ENCODE measurements around the gene PAK5. TPM values are rescaled to one million over a fixed set of nuclear protein-coding genes. Genes with fewer than 3 reads are reported as not detected.

Gene PAK5
- total and polyA plus RNA-seq, 10 donors = not detected

DNA sequence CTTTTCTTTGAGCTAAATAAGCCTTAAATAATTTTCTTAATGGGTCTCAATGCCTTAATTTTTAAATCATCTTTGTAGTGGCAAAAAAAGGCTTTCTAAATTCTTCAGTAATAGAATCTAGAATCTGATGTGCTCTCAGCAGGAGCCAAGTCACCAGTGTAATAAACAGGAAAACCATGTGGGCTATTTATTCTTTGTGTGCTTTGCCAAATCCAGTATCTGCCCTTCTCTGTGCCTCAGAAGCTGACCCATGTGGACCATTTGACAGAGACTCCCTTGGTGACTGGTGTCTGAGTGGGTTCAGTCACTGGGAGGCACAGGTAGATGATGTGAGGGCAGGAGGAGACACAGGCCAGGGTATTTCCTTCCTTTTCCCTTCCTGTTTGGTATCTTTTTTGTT, 152.9 kb downstream of the PAK5 start:
- TF ChIP-seq POLR2AphosphoS5 (IDR thresholded peaks at IDR 0.05) = no peak
- TF ChIP-seq, protein P1, sequence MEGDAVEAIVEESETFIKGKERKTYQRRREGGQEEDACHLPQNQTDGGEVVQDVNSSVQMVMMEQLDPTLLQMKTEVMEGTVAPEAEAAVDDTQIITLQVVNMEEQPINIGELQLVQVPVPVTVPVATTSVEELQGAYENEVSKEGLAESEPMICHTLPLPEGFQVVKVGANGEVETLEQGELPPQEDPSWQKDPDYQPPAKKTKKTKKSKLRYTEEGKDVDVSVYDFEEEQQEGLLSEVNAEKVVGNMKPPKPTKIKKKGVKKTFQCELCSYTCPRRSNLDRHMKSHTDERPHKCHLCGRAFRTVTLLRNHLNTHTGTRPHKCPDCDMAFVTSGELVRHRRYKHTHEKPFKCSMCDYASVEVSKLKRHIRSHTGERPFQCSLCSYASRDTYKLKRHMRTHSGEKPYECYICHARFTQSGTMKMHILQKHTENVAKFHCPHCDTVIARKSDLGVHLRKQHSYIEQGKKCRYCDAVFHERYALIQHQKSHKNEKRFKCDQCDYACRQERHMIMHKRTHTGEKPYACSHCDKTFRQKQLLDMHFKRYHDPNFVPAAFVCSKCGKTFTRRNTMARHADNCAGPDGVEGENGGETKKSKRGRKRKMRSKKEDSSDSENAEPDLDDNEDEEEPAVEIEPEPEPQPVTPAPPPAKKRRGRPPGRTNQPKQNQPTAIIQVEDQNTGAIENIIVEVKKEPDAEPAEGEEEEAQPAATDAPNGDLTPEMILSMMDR (IDR thresholded peaks at IDR 0.05 in 8 of 11, conservative IDR thresholded peaks at IDR 0.05 in 3 of 11) = no peak
- TF ChIP-seq POLR2A (IDR thresholded peaks at IDR 0.05) = no peak
- Histone ChIP-seq H3K27me3 (replicated peaks in 1 of 7) (no peaks in the 10 kb centered on the region), H3K4me3 (no peak overlapping the region), H3K9me3 (no peaks in the 10 kb centered on the region), H3K27ac (no peak overlapping the region), H3K4me1 (no peaks in the 10 kb centered on the region), H3K36me3 (no peaks in the 10 kb centered on the region)
- DNase-seq = no peak
- intact Hi-C loops (cut with DNase I; ENCODE audit: low total_unique reads) = no loop called here

DNA sequence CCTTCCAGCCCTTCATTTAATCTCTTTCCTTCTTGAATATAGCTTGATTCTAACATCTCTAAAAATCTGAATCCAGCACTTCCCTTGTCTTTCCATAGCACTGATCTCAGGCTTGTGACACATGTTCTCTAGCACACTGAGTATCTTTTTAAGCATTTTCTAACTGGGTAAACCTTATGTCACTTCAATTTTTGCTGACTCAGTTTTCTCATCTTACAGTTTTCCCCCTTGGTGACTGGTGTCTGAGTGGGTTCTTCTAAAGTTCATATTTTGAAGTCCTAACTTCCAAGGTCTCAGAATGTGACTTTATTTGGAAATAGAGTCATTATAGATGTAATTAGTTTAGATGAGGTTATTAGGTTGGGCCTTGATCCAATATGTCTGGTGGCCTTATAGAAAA, 153.9 kb downstream of the PAK5 start:
- no peaks in the 10 kb centered on the region for H3K36me3 ChIP-seq
- intact Hi-C loops (cut with DNase I; ENCODE audit: low total_unique reads) = no loop called here
- H3K27ac ChIP-seq = no peak overlapping the region
- H3K4me1 ChIP-seq = no peaks in the 10 kb centered on the region
- no peaks in the 10 kb centered on the region for H3K9me3 ChIP-seq
- no peaks in the 10 kb centered on the region for H3K27me3 ChIP-seq (replicated peaks in 1 of 7)
- H3K4me3 ChIP-seq = no peak overlapping the region
- TF ChIP-seq, protein P1 (IDR thresholded peaks at IDR 0.05 in 8 of 11, conservative IDR thresholded peaks at IDR 0.05 in 3 of 11) = no peak
- no peak for TF ChIP-seq POLR2A (IDR thresholded peaks at IDR 0.05)
- no peak for TF ChIP-seq POLR2AphosphoS5 (IDR thresholded peaks at IDR 0.05)
- DNase-seq = no peak

DNA sequence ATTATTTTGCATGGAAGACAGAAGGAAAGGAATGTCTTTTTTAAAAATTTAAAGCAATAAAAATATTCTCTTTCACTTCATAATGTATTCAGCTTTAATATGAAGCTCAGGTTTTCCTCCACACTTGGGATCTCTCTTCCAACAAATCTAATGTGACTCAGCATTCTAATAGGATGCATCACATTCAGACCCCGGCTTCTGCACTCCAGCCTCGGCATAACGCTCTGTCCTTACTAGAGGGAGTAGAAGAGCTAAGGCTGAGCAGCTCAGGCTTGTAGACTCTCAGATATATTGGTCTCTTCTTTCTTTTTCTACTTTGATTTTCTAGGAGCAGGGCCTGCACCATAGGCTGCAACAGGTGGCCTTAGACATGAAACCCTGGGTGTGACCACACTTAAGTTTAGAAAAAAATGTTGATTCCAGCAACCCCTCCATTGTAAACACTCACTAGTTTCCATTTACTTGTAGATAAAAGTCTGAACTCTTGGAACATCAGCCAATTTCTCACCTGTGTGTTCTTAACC, 161.7 kb downstream of the PAK5 start:
- WGBS, 5 donors = 78 to 94% (median 81%) methylated on average over 3 of the region's 3 CpGs
- H3K36me3 ChIP-seq = no peaks in the 10 kb centered on the region
- TF ChIP-seq POLR2AphosphoS5 (IDR thresholded peaks at IDR 0.05) (no peak), POLR2A (IDR thresholded peaks at IDR 0.05) (no peak)
- TF ChIP-seq, protein P1 (IDR thresholded peaks at IDR 0.05 in 8 of 11, conservative IDR thresholded peaks at IDR 0.05 in 3 of 11) = no peak
- intact Hi-C loops (cut with DNase I; ENCODE audit: low total_unique reads) = no loop called here
- H3K9me3 ChIP-seq = peaks cover 0 to 4% (median 0%) of the 10 kb centered on the region in 8 donors
- no peak for DNase-seq
- no peaks in the 10 kb centered on the region for H3K4me1 ChIP-seq
- H3K27me3 ChIP-seq (replicated peaks in 1 of 7) = no peaks in the 10 kb centered on the region
- no peak overlapping the region for H3K4me3 ChIP-seq
- H3K27ac ChIP-seq = no peak overlapping the region

DNA sequence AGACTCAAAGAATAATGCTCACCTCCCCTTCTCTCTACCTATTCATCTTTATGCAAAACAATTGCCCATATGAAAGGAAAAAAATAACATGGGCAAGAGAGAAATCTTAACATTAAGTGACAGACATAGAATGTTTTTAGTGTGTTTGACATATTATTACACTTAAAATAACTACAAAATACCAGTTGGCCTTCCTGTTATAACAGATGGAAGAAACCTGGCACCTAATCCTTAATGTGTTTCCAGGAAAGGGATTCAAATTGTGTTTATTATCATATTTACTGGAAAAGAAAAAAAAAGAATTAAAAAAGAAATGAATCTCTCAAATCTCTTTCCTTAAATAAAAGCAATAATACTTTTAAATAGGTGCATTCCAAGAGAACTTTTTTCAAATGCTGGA, 165.9 kb downstream of the PAK5 start:
- Histone ChIP-seq H3K4me3 (no peak overlapping the region), H3K27me3 (replicated peaks in 1 of 7) (no peaks in the 10 kb centered on the region), H3K27ac (no peak overlapping the region), H3K36me3 (no peaks in the 10 kb centered on the region), H3K4me1 (no peaks in the 10 kb centered on the region), H3K9me3 (peaks cover 0 to 4% (median 0%) of the 10 kb centered on the region in 8 donors)
- DNase-seq = no peak
- TF ChIP-seq POLR2AphosphoS5 (IDR thresholded peaks at IDR 0.05) (no peak), POLR2A (IDR thresholded peaks at IDR 0.05) (no peak)
- TF ChIP-seq, protein P1 (IDR thresholded peaks at IDR 0.05 in 8 of 11, conservative IDR thresholded peaks at IDR 0.05 in 3 of 11) = no peak
- intact Hi-C loops (cut with DNase I; ENCODE audit: low total_unique reads) = no loop called here

Measured in spleen (tissue), 11 donors.